GM19238 (cell line): ENCODE measurements around the gene KIAA0040.

Experiments used
- DNase-seq: peaks from one replicate; pipeline ENCODE4 v3.0.0; 2011; ENCODE audit warnings: low spot score; ENCODE audit not compliant: insufficient read length

Gene KIAA0040

GRCh38 chr1:175171036-175171913 lies 21.3 kb downstream of the KIAA0040 start:
- no peak for DNase-seq

- no peak for DNase-seq
Measured at GRCh38 chr1:175169286-175170018, 23.1 kb downstream of the KIAA0040 start.

- DNase-seq, result no peak
Measured at GRCh38 chr1:175168782-175169181, 23.8 kb downstream of the KIAA0040 start.

DNA sequence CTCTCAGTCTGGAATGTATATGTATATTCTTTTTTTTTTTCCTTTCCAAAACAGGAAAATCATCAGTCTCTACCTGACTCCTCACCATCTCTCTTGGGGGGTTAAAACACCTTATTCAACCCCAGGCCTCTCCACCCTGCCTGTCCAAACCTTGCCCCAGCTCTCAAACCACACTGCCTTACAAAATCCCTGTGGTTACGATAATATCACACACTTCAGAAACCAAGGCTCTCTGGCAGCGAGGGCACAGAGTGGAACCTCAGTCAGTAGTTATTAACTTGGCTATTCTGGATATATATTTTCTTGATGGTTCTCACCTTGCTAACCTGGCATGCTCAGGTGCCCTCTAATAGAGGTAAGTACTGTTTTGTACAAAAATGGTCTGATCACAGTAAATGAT lies 24.7 kb downstream of the KIAA0040 start:
- DNase-seq, result no peak

DNA sequence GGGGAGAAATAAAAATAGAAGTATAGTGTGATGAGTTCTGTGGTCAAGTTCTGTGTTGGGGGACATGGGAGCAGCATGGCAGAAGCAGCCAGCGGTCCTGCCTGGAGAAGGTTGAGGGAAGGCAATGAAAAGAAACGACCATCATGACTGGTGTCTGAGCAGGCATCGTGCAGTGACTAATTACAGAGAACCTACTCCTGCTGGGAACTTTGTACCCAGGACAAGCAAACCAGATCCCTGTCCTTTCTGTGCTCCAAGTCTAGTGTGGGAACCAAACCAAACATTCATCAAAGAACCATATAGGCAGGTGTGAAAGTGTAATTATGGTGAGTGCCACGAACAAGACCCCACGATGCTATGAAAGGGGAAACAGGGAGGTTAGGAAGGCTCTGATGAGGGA lies 25.8 kb downstream of the KIAA0040 start:
- DNase-seq, result no peak

GRCh38 chr1:175164751-175165150 lies 27.8 kb downstream of the KIAA0040 start:
- no peak for DNase-seq

DNA sequence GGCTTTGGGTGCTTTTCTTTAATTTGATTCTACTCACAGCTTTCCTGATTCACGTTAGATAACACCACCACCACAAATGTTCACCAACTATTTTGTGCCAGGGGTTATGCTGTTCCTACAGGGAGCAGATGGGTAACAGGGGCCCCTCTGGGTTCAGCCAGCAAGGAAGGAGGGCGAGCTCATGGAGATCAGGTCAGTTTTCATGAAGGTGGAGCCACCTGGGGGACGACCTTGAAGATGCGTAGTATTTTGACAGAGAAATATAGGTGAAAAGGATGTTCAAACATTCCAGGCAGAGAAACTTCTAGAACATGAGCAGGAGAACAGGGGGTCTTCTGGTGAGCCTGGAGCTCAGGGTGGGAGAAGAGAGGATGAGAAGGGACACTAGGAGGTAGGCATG lies 28.9 kb downstream of the KIAA0040 start:
- DNase-seq, result no peak

DNA sequence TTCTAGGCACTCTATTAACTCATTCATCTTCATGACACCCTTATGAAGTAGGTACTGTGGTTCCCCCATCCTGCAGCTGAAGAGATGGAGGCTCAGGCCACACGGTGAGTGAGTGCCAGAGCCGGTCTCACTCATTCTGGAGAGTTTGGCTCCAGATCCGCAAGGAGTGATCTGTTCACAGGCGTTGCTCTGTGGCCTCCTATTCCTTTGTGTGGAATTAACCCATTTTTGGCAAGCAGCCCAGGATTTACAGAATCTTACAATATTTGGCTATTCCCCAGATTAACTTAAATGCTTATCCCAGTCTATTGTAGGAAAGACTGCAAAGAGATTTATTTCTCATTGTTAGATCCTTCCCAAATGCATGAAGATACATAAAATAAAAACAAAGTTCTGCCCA lies 29.6 kb downstream of the KIAA0040 start:
- no peak for DNase-seq

- DNase-seq, result no peak
Measured at GRCh38 chr1:175158170-175158591, 34.4 kb downstream of the KIAA0040 start.

DNA sequence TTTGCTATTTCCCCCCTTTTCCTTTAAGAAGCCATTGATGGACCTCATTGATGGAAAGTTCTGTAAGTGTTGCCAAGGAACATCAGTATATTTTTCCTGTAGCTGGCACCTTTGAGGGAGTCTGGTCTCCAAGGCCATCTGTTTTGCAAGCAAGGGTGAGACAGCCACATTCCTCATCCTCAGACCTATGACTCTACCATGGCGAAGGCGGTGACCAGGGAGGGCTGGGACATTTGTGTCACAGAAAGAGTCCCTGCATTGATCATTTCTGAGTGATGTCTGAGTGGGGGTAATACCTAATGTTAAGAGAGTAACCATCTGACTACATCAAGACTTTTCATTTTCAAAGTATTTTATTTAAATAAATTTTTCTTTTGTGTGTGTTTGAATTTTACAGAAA lies 35.4 kb downstream of the KIAA0040 start:
- no peak for DNase-seq

GRCh38 chr1:175155936-175156335 lies 36.6 kb downstream of the KIAA0040 start:
- DNase-seq, result no peak

DNA sequence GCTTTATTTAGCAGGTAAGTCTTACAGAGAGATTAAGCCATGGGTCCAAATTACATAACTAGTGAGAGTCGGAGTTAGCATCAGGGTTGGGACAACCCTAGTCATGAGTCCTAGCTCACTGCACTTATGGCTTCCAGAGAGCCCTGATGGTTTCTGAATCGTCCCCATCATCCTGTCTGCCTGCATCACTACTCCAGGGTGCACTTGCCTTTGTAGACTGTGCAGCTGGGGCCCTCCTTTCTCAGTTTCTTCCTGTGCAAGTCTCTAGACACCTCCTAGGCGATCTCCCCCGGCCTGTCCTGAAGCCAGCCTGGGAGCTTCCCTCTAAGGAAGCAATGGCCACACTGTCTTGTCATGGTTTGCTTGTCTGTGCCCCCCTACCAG lies 37.1 kb downstream of the KIAA0040 start:
- no peak for DNase-seq

- DNase-seq, result peak; percentile 58
Measured at GRCh38 chr1:175154629-175155472, 37.7 kb downstream of the KIAA0040 start.

- DNase-seq, result no peak
Measured at GRCh38 chr1:175152006-175152652, 40.4 kb downstream of the KIAA0040 start.

- DNase-seq, result no peak
Measured at GRCh38 chr1:175150596-175151319, 41.8 kb downstream of the KIAA0040 start.

- no peak for DNase-seq
Measured at GRCh38 chr1:175148068-175148467, 44.5 kb downstream of the KIAA0040 start.

DNA sequence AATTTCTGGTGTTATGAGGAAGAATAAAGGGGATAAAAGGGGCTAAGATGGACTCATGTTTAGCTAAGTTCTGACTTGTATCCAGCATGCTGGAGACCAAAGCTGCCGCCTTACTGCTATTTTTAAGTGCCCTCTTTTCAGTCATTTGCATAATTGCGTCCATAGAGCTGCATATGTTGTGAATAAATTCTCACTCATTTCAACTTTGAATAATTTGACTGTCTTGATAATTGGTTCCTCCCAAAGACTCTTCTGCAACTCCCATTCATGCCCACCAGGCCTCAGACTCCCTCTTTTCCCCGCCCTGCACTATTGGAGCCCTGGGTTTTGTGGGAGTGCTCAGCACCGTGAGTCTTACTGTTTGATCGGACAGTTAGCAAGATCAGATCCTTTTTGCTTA lies 45.0 kb downstream of the KIAA0040 start:
- DNase-seq, result no peak

DNA sequence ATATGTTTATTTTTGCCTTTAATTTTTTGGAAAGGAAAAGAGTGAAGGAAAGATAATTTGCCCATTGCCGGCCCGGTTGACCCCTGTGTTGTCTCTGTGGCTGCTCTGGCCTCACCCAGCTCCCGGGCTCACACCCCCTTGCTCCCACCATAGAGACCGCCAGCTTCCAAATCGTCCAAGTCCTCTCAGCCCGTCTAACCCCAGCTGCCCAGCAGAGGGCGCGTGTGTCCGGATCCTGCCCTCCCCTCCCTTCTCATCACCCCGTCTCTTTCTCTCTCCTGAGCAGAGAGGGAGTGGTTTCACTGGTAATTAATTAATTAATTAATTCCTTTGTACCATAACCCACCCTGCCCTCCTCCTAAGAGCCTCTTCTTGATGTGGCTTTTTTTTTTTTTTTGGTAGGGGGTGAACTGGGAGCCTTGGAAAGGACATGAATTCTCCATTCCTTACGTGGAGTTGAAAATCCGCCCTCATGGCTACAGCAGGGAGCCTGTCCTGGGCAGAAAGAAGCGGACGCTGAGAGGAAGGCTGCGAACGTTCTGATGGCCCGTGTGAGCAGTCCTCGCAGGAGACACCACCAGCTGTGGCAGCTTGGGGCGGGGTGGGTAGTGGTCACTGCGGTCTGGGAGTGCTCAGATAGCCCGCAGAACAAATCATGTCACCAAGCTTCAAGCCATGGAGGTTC lies 45.9 kb downstream of the KIAA0040 start:
- DNase-seq, result peak; percentile 64

- no peak for DNase-seq
Measured at GRCh38 chr1:175145899-175146528, 46.6 kb downstream of the KIAA0040 start.

DNA sequence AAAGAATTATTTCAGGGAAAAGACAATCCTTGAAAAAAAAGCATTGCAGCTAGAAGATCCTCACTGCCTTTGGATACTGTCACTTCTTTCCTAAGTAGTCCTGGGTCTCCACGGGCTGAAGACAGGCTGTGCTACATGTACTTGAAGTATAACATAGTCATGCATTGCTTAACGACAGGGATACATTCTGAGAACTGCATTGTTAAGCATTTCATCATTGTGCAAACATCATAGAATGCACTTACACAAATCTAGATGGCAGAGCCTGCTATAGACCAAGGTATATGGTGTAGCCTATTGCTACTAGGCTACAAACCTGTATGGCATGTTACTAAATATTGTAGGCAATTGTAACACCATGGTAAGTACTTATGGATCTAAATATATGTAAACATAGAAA lies 54.0 kb downstream of the KIAA0040 start:
- no peak for DNase-seq
